Naive thymus-derived CD8-positive, alpha-beta T cell (primary cell): ENCODE results near the gene CTNNBL1. TPM values are rescaled to one million over a fixed set of nuclear protein-coding genes. Genes with fewer than 3 reads are reported as not detected.

Experiments
- ATAC-seq, 2 donors: fragments of 150-1000 bp; cut with Tn5 transposase in 1 of 2; sonication (Bioruptor Pico), chemical (Tn5 transposase) in 1 of 2; 1 replicate in 1 of 2; 2 replicates in 1 of 2; pipeline ENCODE4 v1.10.0; 2021; ENCODE audit warnings: mild to moderate bottlenecking in 2 of 2, moderate library complexity in 2 of 2
- POLR2A ChIA-PET: fragments of 350-600 bp; sonication (Branson Sonifier 250); formaldehyde crosslinking; loops from one replicate; lab custom pipeline; 2021; ENCODE audit warnings: antibody characterized with exemption; lab: Charles Lee
- DNase-seq, 10 donors: peaks; one replicate each; pipeline versions ENCODE4 v3.0.0 to v3.0.0-alpha.2; 2020 to 2022
- H3K27ac Mint-ChIP-seq, 10 donors: one replicate each; pipeline ENCODE4 v1.8.0; 2020 to 2022; ENCODE audit warnings: mild to moderate bottlenecking in 10 of 10, mixed read lengths in 10 of 10, moderate library complexity in 4 of 10, inconsistent platforms in 1 of 10
- H3K27me3 Mint-ChIP-seq, 5 donors: one replicate each; pipeline ENCODE4 v1.8.0; 2021 to 2022; ENCODE audit warnings: mixed read lengths in 5 of 5
- H3K36me3 Mint-ChIP-seq, 3 donors: one replicate each; pipeline ENCODE4 v1.8.0; 2020 to 2022; ENCODE audit warnings: mixed read lengths in 3 of 3, mild to moderate bottlenecking in 2 of 3, inconsistent platforms in 1 of 3
- H3K4me1 Mint-ChIP-seq, 4 donors: one replicate each; pipeline ENCODE4 v1.8.0; 2021 to 2022; ENCODE audit warnings: mixed read lengths in 4 of 4
- H3K4me3 Mint-ChIP-seq, 10 donors: one replicate each; pipeline ENCODE4 v1.8.0; 2020 to 2022; ENCODE audit warnings: mild to moderate bottlenecking in 10 of 10, mixed read lengths in 10 of 10, moderate library complexity in 6 of 10, inconsistent platforms in 1 of 10
- H3K9me3 Mint-ChIP-seq, 9 donors: one replicate each; pipeline ENCODE4 v1.8.0; 2020 to 2022; ENCODE audit warnings: mixed read lengths in 9 of 9, mild to moderate bottlenecking in 3 of 9, inconsistent platforms in 1 of 9, moderate library complexity in 1 of 9
- polyA plus RNA-seq, 3 donors: library from polyadenylated mRNA; unstranded; fragments of 300-500 nt; fragmentation: Illumina TruSeq; gene quantifications; one replicate each; pipeline ENCODE4 v1.2.3, GENCODE V29; 2021
- total RNA-seq, 8 experiments: library from RNA in 2 of 8; stranded (reverse) in 2 of 8; gene quantifications; one replicate each; pipeline ENCODE4 v1.2.3 and lab custom pipeline; 2021 to 2026

The CTNNBL1 gene
- total and polyA plus RNA-seq, 5 experiments from 2014 or later = 46.9 to 95.8 (median 85.1) TPM

GRCh38 chr20:37786043-37786442 lies 92.2 kb downstream of the CTNNBL1 start:
- POLR2A ChIA-PET = no interaction called here
- Mint-ChIP-seq H3K36me3 (peaks cover 37 to 83% (median 71%) of the 10 kb centered on the region in 3 donors), H3K4me1 (peaks cover 0 to 20% (median 3%) of the 10 kb centered on the region in 4 donors), H3K27me3 (no peaks in the 10 kb centered on the region), H3K4me3 (no peak overlapping the region), H3K9me3 (peaks cover 0 to 10% (median 4%) of the 10 kb centered on the region in 9 donors), H3K27ac (no peak overlapping the region)
- DNase-seq = no peak
- ATAC-seq = no peak

GRCh38 chr20:37789408-37789807 lies 95.6 kb downstream of the CTNNBL1 start:
- ATAC-seq (no peak), DNase-seq (no peak)
- no peak overlapping the region for H3K4me3 Mint-ChIP-seq
- no peaks in the 10 kb centered on the region for H3K27me3 Mint-ChIP-seq
- POLR2A ChIA-PET = no interaction called here
- H3K9me3 Mint-ChIP-seq = peaks cover 3 to 29% (median 14%) of the 10 kb centered on the region in 9 donors
- peaks cover 0 to 13% (median 2%) of the 10 kb centered on the region in 4 donors for H3K4me1 Mint-ChIP-seq
- H3K27ac Mint-ChIP-seq = peak overlapping the region in 1 of 10 donors; percentile 10
- peaks cover 43 to 86% (median 78%) of the 10 kb centered on the region in 3 donors for H3K36me3 Mint-ChIP-seq

GRCh38 chr20:37790900-37791299 lies 97.1 kb downstream of the CTNNBL1 start:
- no peak for DNase-seq
- peaks cover 0 to 13% (median under 1%) of the 10 kb centered on the region in 4 donors for H3K4me1 Mint-ChIP-seq
- POLR2A ChIA-PET = no interaction called here
- peaks cover 3 to 29% (median 14%) of the 10 kb centered on the region in 9 donors for H3K9me3 Mint-ChIP-seq
- H3K4me3 Mint-ChIP-seq = no peak overlapping the region
- ATAC-seq = no peak
- H3K36me3 Mint-ChIP-seq = peaks cover 43 to 85% (median 76%) of the 10 kb centered on the region in 3 donors
- no peak overlapping the region for H3K27ac Mint-ChIP-seq
- H3K27me3 Mint-ChIP-seq = no peaks in the 10 kb centered on the region

GRCh38 chr20:37796121-37796520 lies 102.3 kb downstream of the CTNNBL1 start:
- H3K4me1 Mint-ChIP-seq = peaks cover 0 to 2% (median 0%) of the 10 kb centered on the region in 4 donors
- no peak for DNase-seq
- H3K27me3 Mint-ChIP-seq = no peaks in the 10 kb centered on the region
- POLR2A ChIA-PET = no interaction called here
- H3K4me3 Mint-ChIP-seq = no peak overlapping the region
- H3K9me3 Mint-ChIP-seq = peaks cover 3 to 20% (median 10%) of the 10 kb centered on the region in 9 donors
- peaks cover 21 to 66% (median 52%) of the 10 kb centered on the region in 3 donors for H3K36me3 Mint-ChIP-seq
- no peak overlapping the region for H3K27ac Mint-ChIP-seq
- no peak for ATAC-seq

DNA sequence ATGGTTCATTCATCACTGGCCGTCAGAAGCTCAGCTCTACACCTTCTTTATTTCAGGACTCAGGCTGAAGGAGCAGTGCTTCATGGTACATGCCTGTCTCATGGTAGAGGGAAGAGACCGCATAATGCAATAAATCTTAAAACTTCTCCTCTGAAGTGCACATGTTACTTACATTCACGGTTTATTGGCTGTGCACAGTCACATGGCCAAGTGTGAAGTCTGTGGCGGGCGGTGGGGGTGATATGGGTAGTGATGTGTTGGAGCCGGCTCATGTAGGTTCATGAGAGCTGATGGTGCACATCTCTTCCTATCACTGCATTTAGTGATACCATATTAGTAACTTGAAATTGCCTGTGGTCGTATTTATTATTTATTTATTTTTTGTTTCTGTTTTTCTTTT lies 102.9 kb downstream of the CTNNBL1 start:
- Mint-ChIP-seq H3K9me3 (peaks cover 3 to 14% (median 8%) of the 10 kb centered on the region in 9 donors), H3K36me3 (peaks cover 18 to 62% (median 46%) of the 10 kb centered on the region in 3 donors), H3K27me3 (no peaks in the 10 kb centered on the region), H3K4me3 (no peak overlapping the region), H3K4me1 (peaks cover 0 to 2% (median under 1%) of the 10 kb centered on the region in 4 donors), H3K27ac (no peak overlapping the region)
- POLR2A ChIA-PET = no interaction called here
- no peak for ATAC-seq
- DNase-seq = no peak

DNA sequence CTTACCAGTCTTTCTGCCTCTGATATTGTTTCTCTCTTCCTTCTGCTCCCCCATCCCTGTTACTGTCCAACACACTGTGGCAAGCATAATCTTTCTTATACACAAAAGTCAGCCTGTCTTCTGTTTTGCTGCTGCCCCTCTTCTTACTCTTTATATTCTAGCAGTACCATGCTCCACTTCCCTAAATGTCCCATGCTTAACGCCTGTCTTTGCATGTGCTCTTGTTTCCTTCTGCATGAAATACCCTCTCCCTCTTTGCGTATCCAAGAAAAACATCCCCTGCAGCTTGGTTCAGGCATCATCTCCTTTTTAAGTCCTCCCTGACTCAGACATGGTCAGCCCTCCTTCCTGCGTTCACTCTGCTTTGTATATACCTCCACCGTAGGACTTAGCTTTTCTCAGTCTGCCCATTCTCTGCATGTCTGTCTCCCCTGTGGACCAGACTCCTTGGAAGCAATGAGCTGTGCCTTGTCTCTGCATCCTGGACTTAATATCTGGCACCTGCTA lies 103.9 kb downstream of the CTNNBL1 start:
- no peak overlapping the region for H3K4me3 Mint-ChIP-seq
- H3K9me3 Mint-ChIP-seq = peaks cover 0 to 4% (median 0%) of the 10 kb centered on the region in 9 donors
- H3K27ac Mint-ChIP-seq = no peak overlapping the region
- H3K27me3 Mint-ChIP-seq = no peaks in the 10 kb centered on the region
- H3K4me1 Mint-ChIP-seq = peaks cover 0 to 10% (median under 1%) of the 10 kb centered on the region in 4 donors
- no peak for ATAC-seq
- H3K36me3 Mint-ChIP-seq = peaks cover 11 to 62% (median 40%) of the 10 kb centered on the region in 3 donors
- POLR2A ChIA-PET = no interaction called here
- no peak for DNase-seq

GRCh38 chr20:37798312-37798711 lies 104.5 kb downstream of the CTNNBL1 start:
- ATAC-seq (no peak), DNase-seq (no peak)
- H3K27me3 Mint-ChIP-seq = no peaks in the 10 kb centered on the region
- no peaks in the 10 kb centered on the region for H3K9me3 Mint-ChIP-seq
- POLR2A ChIA-PET = no interaction called here
- H3K4me3 Mint-ChIP-seq = no peak overlapping the region
- H3K27ac Mint-ChIP-seq = no peak overlapping the region
- peaks cover 0 to 16% (median under 1%) of the 10 kb centered on the region in 4 donors for H3K4me1 Mint-ChIP-seq
- H3K36me3 Mint-ChIP-seq = peaks cover 14 to 64% (median 40%) of the 10 kb centered on the region in 3 donors

DNA sequence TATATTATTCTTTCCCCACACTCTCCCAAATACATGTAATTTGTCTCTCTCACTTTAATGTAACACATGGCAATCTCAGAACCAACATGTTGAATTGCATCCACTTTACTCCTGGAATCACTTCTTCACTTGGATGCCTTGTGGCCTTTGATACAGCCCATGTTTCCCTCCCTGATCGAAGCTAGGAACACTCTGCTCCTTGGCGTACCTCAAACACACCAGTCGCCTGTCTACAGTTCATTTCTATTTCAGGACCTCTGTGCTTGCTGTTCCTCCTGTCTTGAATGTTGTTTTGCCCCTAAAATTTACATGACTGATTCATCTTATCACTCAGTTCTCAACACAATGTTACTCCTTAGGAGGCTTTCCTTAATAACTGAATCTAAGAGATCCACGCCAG lies 106.8 kb downstream of the CTNNBL1 start:
- POLR2A ChIA-PET = no interaction called here
- Mint-ChIP-seq H3K4me1 (peaks cover 0 to 38% (median 3%) of the 10 kb centered on the region in 4 donors), H3K36me3 (peaks cover 14 to 67% (median 42%) of the 10 kb centered on the region in 3 donors), H3K27ac (no peak overlapping the region), H3K27me3 (no peaks in the 10 kb centered on the region), H3K4me3 (no peak overlapping the region), H3K9me3 (no peaks in the 10 kb centered on the region)
- ATAC-seq (no peak), DNase-seq (no peak)

GRCh38 chr20:37801921-37802320 lies 108.1 kb downstream of the CTNNBL1 start:
- H3K4me3 Mint-ChIP-seq = no peak overlapping the region
- POLR2A ChIA-PET = no interaction called here

GRCh38 chr20:37803438-37804307 lies 109.8 kb downstream of the CTNNBL1 start:
- Mint-ChIP-seq H3K27me3 (no peaks in the 10 kb centered on the region), H3K27ac (peak overlapping the region in 5 of 10 donors; percentile 35 to 63 (median 50)), H3K4me3 (peak overlapping the region in 1 of 10 donors; percentile 57), H3K4me1 (peaks cover under 1 to 58% (median 4%) of the 10 kb centered on the region in 4 donors), H3K9me3 (no peaks in the 10 kb centered on the region), H3K36me3 (peaks cover 23 to 69% (median 43%) of the 10 kb centered on the region in 3 donors)
- POLR2A ChIA-PET = no interaction called here
- ATAC-seq (no peak), DNase-seq (no peak)

More at GRCh38 chr20:37801921-37802320, 108.1 kb downstream of the CTNNBL1 start:
- peaks cover 0 to 45% (median 3%) of the 10 kb centered on the region in 4 donors for H3K4me1 Mint-ChIP-seq
- no peaks in the 10 kb centered on the region for H3K27me3 Mint-ChIP-seq
- peaks cover 24 to 66% (median 46%) of the 10 kb centered on the region in 3 donors for H3K36me3 Mint-ChIP-seq
- no peak for DNase-seq
- ATAC-seq = no peak
- no peak overlapping the region for H3K27ac Mint-ChIP-seq
- no peaks in the 10 kb centered on the region for H3K9me3 Mint-ChIP-seq

- Mint-ChIP-seq H3K9me3 (no peaks in the 10 kb centered on the region), H3K27ac (peak overlapping the region in 3 of 10 donors; percentile 35 to 63 (median 50)), H3K36me3 (peaks cover 28 to 80% (median 53%) of the 10 kb centered on the region in 3 donors), H3K4me1 (peaks cover 3 to 58% (median 7%) of the 10 kb centered on the region in 4 donors), H3K27me3 (no peaks in the 10 kb centered on the region), H3K4me3 (peak overlapping the region in 2 of 10 donors; percentile 9 to 57)
- ATAC-seq (no peak), DNase-seq (peak in 1 of 10 donors; percentile 4)
- POLR2A ChIA-PET = interaction anchor here (0.7 kb wide), 1 partner anchor 30 kb away, joined by 3 read pairs; no protein-coding TSS in a partner anchor
Measured at GRCh38 chr20:37804584-37805566, 111.0 kb downstream of the CTNNBL1 start.
